GM21515 (cell line): ENCODE measurements around the gene TMSB10.

ENCODE experiments used
- ATAC-seq: cut with Tn5 transposase; IDR thresholded peaks from one replicate; pipeline ENCODE4 v1.9.1; 2021; ENCODE audit not compliant: unreplicated experiment

TMSB10 gene

DNA sequence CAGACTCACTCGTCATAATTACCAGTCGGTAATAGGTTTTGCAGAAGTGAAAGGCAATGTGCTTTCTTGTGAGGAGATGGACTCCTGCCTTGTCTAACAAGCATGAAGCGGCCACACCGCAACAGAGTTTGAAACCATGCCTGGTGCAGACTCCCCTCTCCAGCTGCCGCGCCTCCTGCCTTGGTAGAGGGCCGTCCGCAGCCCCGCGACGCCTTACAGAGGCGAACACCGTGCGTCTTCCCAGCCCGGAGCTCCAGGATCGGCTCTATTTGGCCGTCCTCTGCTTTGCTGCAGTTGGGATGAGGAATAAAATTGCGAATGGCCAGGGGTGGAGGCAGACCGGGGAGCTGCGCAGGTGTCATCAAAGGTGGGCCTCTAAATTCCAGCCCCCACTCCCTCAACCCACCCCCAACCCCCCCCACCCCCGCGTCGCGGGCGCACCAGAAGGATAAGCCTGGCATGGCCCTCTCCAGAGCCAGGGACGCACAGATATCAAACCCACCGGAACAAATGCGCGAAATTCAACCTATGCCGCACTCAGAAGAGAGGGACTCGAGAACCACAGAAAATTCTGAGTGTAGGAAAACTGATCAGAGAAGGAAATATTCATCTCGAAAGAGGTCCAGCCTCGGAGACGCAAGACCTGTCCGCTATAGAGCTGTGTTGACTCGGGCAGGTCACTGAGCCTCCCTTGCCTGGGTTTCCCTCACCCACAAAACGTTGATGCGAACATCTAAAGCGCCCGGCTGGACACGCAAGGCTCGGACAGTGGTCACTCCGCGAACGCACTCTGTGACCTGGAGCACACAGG is 25.7 kb upstream of the TMSB10 start:
- peak; percentile 63 for ATAC-seq

DNA sequence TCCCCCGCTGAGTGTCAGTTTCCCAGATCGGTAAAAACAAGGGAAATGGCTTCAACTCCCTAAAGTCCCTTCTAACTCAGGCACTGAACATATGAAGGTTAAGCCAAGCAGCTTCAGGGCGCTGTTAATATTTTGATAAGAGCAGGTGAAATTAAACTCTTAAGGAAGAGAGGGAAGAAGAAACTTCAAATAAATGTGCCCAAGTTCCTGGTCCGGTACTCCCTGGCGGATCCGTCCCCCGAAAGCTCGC is 25.1 kb upstream of the TMSB10 start:
- no peak for ATAC-seq

DNA sequence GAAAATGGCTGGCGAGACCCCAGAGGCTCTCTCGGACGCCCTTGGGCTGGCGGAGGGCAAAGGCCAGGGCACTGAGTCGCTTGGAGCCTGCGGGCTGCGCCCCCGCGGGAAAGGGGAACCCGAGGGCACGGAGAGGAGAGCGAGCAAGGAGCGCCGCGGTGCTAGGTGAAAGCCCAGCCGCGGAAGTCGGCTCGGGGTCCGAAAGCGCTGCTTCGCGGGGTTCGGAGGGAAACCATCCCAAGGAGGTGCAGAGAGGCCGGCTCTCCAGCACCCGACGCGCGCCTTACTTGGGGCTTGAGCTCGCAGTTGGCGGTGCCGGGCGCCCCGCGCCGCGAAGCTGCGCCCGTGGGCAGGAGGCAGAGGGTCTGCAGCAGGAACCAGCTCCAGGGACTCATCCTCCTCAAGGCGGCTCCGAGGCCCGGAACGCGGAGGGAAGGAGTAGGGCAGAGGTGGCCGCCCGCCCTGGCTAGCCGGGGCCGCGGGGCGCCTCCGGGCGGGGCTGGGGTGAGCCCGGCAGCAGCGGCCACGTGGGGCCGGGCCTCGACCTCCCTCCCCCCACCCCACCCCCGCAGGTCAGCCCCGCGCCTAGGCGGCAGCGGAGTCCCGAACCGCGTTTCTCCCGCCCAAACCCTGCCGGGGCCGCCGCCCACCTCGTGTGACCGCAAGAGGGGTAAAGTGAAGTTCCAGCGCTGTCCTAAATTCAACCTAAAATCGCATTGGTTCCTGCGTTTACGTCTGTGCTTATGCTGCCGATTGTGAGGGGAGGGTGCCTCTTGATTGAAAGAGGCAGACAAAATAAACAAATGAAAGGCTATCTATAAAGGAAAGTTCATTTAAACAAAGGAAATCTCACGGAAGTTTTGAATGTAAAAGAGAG is 24.6 kb upstream of the TMSB10 start, which contains the start of gene TRABD2A:
TRABD2A (minus strand) TSS at position 440 of the 877 bp plus-strand sequence; CDS start at position 395, 45 bp downstream.
- ATAC-seq = no peak

DNA sequence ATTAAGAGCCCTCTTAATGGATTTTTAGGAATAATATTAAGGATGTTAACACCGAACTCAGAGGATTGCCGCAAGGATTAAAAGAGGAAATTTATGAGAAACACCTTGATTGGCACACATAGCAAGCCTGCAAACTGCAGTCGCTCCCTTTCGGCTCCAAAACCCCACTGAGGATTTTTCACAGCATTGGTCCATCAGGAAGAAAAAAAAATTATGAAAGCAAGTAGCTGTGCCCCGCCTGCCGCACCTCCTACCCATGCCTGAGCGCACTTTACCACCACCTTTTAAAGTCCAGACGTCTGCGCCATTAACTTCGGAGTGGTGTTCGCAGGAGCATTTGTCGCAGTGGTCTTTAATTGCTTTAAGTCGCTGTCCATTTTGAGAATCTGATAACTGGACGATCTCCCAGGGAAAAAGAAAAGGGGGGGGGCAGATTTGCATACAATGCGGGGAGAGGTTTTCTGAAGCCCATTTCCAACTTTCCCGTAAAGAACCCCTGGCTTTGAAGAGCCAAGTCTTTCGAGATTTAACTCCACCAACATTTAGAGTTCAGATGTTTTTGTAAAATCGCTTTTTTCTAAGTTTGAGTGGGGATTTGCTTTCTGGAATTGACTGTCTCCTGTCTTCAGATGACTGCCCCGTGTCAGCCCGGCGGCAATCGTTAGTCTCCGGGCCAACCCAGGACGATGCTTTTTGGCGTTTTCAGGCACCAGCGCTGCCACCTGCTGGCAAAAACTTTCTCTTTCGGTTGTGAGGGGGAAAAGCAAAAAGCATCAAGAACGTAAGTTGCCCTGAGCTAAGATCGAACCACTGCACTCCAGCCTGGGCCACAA is 23.7 kb upstream of the TMSB10 start:
- peak; percentile 57 for ATAC-seq

DNA sequence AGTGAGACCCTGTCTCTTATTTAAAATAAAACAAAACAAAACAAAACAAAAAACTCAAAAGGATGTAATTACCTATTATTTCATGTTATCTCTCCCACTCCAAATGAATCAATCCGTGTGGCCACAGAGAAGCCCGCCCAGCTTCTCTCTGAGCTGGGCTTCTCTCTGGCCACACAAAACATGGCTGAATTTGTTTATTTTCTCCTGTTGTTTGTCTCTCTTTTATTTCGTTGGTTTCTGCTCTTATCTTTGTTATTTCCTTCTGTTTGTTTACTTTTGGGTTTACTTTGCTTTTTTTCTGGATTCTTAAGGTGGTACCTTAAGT is 23.1 kb upstream of the TMSB10 start:
- ATAC-seq = no peak

DNA sequence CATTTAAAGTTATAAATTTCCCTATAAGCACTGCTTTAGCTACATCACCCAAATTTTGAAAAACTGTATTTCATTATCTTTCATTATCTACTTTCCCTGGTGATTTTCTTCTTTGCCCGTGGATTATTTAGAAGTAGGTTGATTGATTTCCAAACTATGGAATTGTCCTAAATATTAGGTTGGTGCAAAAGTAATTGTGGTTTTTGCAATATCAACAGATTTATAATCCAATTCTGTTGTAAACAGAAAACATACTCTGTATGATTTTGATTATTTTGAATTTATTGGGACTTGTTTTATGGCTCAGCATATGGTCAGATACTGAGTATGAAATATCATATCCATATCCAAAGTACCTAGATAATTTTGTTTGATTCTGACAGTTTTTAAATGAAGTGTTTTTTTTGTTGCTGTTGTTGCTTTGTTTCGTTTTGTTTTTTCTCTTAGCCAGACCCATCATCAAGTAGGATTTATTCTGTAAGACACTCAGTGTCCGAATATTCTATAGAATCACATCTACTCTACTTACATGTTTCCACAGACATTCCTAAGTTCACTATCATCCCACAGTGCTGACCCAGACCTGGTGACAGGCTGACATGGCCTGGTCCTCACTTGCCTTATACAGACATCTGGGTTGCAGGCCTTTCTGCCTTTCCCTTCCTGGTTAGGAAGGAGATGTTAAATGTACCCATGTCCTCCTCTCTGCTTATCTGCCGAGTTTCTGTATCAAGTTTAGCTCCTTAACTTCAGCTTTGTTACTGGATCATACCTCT is 22.5 kb upstream of the TMSB10 start:
- ATAC-seq = no peak

DNA sequence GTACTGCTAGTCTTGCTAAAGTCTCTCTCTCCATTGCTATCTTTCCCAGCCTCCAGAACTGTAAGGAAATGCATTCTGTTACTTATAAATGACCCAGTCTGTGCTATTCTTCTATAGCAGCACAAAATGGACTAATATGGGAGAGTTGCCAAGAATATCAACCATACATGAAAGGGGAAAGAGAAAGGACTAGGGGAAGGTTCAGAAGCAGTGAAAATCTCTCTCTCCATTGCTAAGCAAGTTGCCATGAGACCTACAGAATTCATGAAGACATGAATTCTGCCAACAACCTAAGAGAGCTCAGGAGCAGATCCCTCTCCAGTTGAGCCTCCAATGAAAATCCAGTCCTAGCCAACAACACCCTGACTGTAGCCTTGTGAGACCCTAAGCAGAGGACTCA is 21.0 kb upstream of the TMSB10 start:
- ATAC-seq = no peak

DNA sequence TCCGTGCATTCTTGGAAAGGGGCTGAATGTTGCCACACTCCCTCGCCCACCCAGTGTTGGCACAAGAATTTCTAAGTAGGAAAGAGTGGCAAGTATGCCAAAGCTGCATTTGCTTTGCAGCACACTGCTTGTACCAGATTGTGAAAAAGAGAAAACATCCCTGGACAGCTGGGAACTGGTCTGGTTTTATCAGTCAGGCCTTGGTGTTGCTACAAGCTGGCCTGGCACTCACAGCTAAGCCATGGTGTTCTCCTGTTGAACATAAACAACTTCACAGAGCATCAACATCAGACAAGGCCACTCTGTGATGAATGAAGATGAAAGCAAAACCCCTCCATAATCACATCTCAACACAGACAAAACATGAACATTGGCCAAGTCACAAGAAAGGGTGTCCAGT is 20.3 kb upstream of the TMSB10 start:
- no peak for ATAC-seq

DNA sequence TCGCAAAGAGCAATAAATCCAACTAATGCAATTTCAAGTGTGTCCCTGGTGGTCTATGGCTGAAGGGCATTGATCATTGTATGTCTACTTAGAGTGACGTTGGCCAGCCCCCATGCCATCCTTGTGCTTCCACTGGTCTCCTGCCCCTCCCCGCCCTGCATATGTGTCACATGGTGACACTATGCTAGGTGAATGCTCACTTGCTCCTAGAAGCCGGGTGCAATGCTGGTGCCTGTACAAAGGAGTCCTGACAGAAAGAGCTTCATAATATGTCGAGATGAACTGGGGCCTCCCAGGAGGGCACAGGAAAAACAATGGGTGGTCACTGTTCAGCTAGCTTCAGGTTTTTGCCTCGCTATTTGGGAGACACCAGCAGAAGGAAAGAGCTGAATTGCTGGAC is 18.7 kb upstream of the TMSB10 start:
- ATAC-seq = no peak

DNA sequence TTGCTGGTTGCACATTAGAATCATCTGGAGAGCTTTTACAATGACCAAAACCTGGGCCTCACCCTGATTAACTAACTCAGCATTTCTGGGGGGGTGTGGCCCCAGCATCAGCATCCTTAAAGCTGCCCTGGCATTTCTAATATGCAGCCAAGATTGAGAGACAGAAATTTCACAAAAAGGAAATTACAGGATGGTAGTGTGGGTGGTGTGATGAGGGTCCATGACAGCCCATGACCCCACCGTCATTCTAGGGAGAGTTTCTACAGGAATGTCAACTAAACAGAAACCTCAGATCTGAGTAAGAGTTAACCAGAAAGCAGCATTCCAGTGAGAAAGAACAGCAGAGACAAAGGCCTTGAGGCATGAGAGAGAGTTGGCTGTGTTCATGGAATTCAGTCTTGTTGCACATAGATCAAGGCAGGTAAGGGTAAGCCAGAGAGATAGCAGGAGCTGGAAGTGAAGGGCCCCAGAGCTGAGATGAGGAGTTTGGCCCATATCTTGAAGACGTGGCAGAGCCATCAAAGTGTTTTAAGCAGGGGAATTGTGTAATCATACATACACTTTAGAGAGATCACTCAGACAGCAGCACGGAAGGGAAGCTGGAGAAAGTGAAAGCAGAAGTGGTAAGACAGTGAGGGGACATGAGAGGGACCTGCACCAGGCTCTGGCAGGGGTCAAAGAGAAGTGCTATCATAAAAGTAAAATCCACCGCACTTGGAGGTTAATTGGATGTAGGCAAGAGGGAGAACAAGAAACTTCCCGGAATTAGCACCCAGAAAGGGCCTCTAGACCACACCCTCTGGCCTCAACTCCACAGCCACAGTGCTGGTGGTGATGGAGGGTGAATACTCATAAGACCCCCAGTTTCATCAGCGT is 16.8 kb upstream of the TMSB10 start:
- peak; percentile 97 for ATAC-seq

DNA sequence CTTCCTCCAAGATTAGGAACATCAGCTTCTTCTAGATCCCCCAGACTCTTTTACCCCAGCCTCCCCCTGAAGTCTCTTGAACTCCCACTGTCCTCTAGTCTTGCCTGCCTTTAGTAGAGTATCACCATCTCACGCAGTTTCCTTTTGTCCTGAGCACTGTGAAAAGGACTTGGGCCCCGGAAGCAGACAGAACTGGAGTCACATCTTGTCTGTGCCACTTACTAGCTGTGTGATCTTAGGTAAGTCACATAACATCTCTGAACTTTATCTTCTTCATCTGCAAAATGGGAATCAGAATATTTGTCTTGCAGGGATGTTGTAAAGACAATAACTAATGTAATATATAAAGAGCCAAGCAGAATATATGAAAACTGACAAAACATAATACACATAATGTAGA is 16.1 kb upstream of the TMSB10 start:
- ATAC-seq = no peak

DNA sequence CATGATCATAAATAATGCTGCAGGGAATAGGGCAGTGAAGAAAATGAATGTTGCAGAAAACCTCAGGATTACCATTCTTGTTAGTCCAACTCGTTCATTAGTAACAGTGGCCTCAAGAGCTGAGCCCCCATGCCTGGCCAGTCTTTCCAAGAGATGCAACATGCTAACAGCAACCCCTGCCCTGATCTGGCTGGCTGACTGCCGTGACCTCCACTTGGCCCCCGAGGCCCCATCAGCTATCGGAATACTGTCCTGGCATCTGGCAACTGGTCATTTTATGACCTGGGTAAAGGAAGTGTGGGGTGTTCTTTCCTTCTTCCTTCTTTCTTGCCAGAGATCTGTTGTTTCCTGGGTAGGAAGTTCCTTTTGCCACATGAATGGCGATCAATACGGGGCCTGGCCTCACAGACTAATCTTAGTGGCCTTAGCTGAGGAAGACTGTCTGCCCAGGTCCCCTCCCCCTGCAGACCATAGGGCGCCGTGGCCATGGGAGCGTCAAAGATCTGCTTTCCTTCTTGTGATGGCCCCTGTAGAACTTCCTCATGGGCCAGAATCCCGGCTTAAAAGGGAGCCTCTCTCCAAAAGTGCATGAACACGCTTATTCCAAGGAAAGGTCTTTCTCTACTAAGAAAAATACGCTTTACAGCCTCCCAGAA is 14.0 kb upstream of the TMSB10 start:
- ATAC-seq = no peak

DNA sequence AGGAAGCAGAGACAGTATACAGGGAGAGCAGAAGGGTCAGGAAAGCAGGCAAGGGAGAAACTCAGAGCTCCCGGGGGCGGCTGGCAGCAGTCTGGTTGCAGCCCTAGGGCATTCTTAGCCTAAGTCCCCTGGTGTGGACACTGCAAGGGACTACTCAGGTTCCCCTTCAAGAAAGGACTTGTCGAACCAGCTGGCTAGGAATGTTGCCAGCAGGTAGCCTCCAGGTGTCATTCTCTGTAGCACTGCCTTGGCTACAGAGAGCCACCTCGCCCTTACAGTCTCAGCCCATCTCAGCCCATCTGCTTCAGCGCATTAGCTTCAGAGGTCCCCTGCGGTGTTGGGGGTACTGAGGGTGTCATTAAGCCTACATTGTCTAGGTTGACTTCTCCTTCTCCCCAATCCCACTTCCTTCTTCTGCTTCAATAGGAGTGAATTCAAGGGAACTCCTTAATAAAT is 11.3 kb upstream of the TMSB10 start:
- no peak for ATAC-seq

DNA sequence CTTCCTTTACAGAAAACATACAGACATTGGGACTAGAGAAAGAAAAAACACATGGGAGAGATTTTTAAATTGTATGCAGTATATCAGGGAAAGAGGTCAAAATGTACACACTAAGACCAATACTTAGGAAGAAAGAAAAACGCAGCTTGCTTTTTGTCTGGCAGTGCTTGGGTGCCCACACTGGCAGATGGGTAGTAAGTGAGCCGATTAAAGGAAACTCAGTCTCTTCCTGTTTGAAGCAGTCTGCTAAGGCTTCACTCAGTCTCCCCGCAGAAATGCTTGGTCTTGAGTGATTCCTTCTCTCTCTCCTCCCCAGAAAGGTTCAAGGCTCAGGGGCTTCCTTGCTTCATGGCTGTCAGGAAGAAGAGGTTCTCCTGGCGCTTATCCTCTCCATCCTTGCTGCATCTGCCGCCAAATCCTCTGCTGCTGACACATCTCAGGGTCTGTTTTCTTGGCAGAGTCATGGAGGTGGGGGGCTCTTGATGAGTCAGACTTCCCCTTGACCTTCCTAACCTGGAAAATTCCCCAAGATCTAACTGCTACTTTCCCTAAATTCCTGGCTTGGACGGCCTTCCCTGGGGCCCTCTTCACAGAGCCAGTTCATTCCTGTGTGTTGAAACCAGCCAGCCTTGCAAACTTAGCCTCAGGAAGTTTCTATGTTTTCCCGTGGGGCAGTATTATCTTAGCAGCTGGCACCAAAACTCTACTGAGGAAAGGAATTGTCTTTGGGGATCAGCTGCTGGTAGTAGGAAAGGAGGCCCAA is 10.5 kb upstream of the TMSB10 start:
- no peak for ATAC-seq

DNA sequence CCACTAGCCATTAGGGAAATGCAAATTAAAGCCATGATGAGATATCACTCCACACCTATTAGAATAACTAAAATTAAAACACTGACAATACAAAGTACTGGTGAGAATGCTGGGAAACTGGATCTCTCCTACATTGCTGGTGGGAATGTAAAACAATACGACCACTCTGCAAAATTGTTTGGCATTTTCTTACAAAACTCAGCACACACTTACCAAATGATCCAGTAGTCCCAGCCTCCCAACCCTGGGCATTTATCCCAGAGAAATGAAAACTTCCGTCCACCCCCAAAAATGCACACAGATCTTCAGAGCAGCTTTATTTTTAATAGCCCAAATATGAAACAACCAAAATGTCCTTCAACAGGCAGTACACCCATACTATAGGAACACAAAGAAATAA is 8.9 kb upstream of the TMSB10 start:
- ATAC-seq = no peak

DNA sequence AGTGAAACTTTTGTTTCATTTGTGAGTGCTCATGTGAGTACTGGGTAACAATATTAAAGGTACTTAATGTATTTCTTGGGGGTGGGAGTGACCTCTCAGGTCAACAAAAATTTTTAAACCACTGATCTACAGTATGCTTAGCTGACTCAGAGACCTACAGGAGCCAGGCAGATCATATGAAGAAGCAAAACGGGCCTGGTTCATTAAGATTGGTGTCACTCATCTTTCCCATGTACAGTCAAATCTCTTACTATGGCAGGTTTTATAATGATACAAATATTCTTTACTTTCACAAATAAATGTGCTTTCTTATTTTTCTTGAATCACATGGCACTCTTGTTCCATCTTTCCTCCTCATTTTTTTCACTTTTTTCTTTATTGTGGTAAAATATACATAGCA is 7.7 kb upstream of the TMSB10 start:
- ATAC-seq = no peak

DNA sequence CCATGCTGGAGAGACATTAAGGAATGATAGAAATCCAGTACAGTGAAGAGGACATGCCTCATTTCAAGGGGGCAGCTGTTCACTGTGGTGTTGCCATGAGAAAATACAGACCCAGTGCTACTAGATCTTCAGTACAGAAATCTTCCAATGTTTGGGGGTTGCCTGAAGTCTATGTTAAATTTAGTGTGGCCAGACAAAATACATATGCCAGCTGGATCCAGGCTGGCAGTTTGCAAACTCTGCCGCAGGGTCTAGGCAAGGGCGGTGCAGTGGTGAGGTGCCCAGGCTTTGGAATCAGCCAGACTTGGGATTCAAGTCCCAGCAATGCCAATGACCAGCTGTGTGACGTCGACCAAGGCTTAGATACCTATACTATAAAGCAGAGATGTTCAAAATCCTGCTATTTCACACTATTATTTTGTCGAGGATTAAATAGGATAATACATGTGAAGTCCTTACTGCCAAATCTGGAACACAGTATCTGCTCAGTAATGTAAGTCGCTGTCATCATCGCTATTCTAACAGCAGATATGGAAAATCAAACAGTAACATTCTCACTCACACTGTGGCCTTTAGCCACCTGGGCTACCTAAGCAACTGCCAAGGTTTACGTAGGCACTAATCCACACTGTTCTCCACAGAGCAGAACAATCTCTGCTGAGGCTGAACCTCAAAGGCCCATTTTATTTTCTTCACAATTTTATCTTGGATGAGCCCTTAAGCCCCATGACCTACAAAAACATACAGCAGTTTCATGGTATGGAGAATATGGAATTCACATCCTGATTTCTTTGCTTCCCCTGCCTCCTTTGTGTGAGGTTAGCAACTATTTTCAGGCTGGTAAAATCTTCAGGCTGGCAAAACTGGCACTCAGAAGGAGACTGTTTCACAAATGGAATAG is 5.9 kb upstream of the TMSB10 start:
- ATAC-seq = no peak

DNA sequence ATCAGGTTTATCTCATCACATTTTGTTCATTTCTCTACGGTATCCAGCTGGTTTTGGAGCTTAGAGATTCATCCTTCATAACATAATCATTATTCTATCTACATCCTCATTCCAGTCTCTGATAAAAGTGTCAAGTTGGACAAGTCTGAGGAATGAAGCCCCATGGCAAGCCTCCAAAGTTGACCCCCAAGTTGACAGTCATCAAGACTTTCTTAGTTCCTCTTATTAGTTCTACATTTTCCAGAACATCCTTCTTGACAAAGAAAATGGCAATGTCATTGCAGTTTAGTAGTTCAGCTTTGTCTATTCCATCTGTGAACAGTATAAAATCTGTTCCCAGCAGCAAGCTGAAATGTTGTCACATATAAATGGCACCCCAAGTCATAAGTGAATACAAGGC is 4.5 kb upstream of the TMSB10 start:
- ATAC-seq = no peak
